H1 (cell line): ENCODE measurements around the gene IFT43. TPM values are rescaled to one million over a fixed set of nuclear protein-coding genes. Genes with fewer than 3 reads are reported as not detected.

Source experiments
- CTCF ChIA-PET: fragments of 300-600 bp; sonication (Branson Sonifier 250); formaldehyde crosslinking; loops from one replicate; lab custom pipeline; 2021; ENCODE audit not compliant: partially characterized antibody; lab: Charles Lee
- POLR2A ChIA-PET: fragments of 300-600 bp; sonication (Branson Sonifier 250); formaldehyde crosslinking; loops from one replicate; lab custom pipeline; 2021; ENCODE audit warnings: inconsistent platforms; ENCODE audit not compliant: partially characterized antibody; lab: Charles Lee
- DNase-seq, 2 experiments: peaks; one replicate each; pipeline versions ENCODE4 v3.0.0 to v3.0.0-alpha.2; 2010 to 2022; ENCODE audit warnings: low spot score in 2 of 2, low read depth in 1 of 2, mixed read lengths in 1 of 2
- FAIRE-seq: peaks from 2 replicates; lab custom pipeline; 2011; peaks lifted over from hg19 to GRCh38; lab: Jason Lieb, UNC
- H2AFZ ChIP-seq: 2 replicates; pipeline ENCODE4 v1.8.1; 2012; ENCODE audit warnings: low read length, inconsistent platforms
- H2AK5ac ChIP-seq: 2 replicates; pipeline ENCODE4 v1.6.1; 2013; ENCODE audit warnings: low read depth, low read length
- H2BK120ac ChIP-seq: replicated peaks from 2 replicates; pipeline ENCODE3; 2013; ENCODE audit warnings: low read depth, low read length, inconsistent platforms
- H2BK12ac ChIP-seq: 2 replicates; pipeline ENCODE4 v1.6.1; 2013; ENCODE audit warnings: low read depth, low read length
- H2BK15ac ChIP-seq: 2 replicates; pipeline ENCODE4 v1.6.1; 2013; ENCODE audit warnings: low read length
- H2BK20ac ChIP-seq: 2 replicates; pipeline ENCODE4 v1.6.1; 2013; ENCODE audit warnings: low read length
- H2BK5ac ChIP-seq: 2 replicates; pipeline ENCODE4 v1.6.1; 2013; ENCODE audit warnings: low read depth, low read length
- H3K14ac ChIP-seq: 2 replicates; pipeline ENCODE4 v1.6.1; 2013; ENCODE audit warnings: inconsistent platforms; ENCODE audit not compliant: insufficient read length
- H3K18ac ChIP-seq: 2 replicates; pipeline ENCODE4 v1.6.1; 2013; ENCODE audit warnings: low read length; ENCODE audit errors: extremely low read depth
- H3K23ac ChIP-seq: 2 replicates; pipeline ENCODE4 v1.6.1; 2013; ENCODE audit warnings: inconsistent platforms; ENCODE audit not compliant: insufficient read length
- H3K23me2 ChIP-seq: 2 replicates; pipeline ENCODE4 v1.6.1; 2013; ENCODE audit warnings: low read depth, low read length
- H3K27ac ChIP-seq: 2 replicates; pipeline ENCODE4 v1.6.1; 2011; ENCODE audit warnings: low read depth, low read length, inconsistent platforms
- H3K27me3 ChIP-seq, 4 experiments: replicated peaks in 1 of 4; 1 replicate in 1 of 4; 2 replicates in 3 of 4; pipeline versions ENCODE4 v1.6.1 to v1.8.1; 2011 to 2013; ENCODE audit warnings: low read length in 3 of 4, mild to moderate bottlenecking in 3 of 4, inconsistent platforms in 2 of 4, mixed read lengths in 2 of 4, moderate library complexity in 1 of 4; ENCODE audit not compliant: control insufficient read depth in 3 of 4, insufficient read depth in 3 of 4; ENCODE audit errors: extremely low read depth in 1 of 4
- H3K36me3 ChIP-seq, 4 experiments: 2 replicates each; pipeline versions ENCODE4 v1.6.1 to v1.8.1; 2011 to 2013; ENCODE audit warnings: mild to moderate bottlenecking in 4 of 4, low read length in 3 of 4, moderate library complexity in 2 of 4, control low read depth in 1 of 4, inconsistent platforms in 1 of 4; ENCODE audit not compliant: insufficient read depth in 4 of 4, control insufficient read depth in 2 of 4
- H3K4ac ChIP-seq: replicated peaks from 2 replicates; pipeline ENCODE3; 2013; ENCODE audit warnings: low read length, low read depth, mixed read lengths, inconsistent platforms; ENCODE audit not compliant: insufficient read length
- H3K4me1 ChIP-seq, 4 experiments: replicated peaks in 1 of 4; 1 replicate in 1 of 4; 2 replicates in 3 of 4; pipeline versions ENCODE4 v1.6.1 to v1.8.1; 2011 to 2013; ENCODE audit warnings: low read length in 3 of 4, inconsistent platforms in 2 of 4, mixed read lengths in 1 of 4; ENCODE audit not compliant: insufficient read depth in 4 of 4, control insufficient read depth in 3 of 4
- H3K4me2 ChIP-seq, 2 experiments: 2 replicates each; pipeline versions ENCODE4 v1.6.1 to v1.8.1; 2011 to 2013; ENCODE audit warnings: low read depth in 2 of 2, low read length in 2 of 2, control low read depth in 1 of 2, inconsistent platforms in 1 of 2, mild to moderate bottlenecking in 1 of 2; ENCODE audit not compliant: insufficient read depth in 1 of 2
- H3K4me3 ChIP-seq, 4 experiments: fragments of 200-600, 300-600 bp in 1 of 4; sonication (generic), shearing (Covaris generic), sonication (Bioruptor Twin) in 1 of 4; 2 replicates each; pipeline versions ENCODE4 v1.5.1 to v1.8.1; 2011 to 2016; ENCODE audit warnings: low read length in 4 of 4, low read depth in 3 of 4, control low read depth in 2 of 4, inconsistent platforms in 2 of 4, mild to moderate bottlenecking in 2 of 4, mixed read lengths in 1 of 4, moderate library complexity in 1 of 4; ENCODE audit not compliant: insufficient read depth in 2 of 4; ENCODE audit errors: extremely low read depth in 1 of 4
- H3K56ac ChIP-seq: replicated peaks from 2 replicates; pipeline ENCODE3; 2013; ENCODE audit warnings: low read depth, mild to moderate bottlenecking, mixed read lengths, low read length, inconsistent platforms; ENCODE audit not compliant: insufficient read length
- H3K79me1 ChIP-seq: 2 replicates; pipeline ENCODE4 v1.6.1; 2013; ENCODE audit warnings: low read depth, low read length, control low read depth
- H3K79me2 ChIP-seq, 2 experiments: 2 replicates each; pipeline versions ENCODE4 v1.6.1 to v1.8.1; 2012 to 2013; ENCODE audit warnings: low read length in 2 of 2, mild to moderate bottlenecking in 2 of 2, inconsistent platforms in 1 of 2; ENCODE audit not compliant: insufficient read depth in 2 of 2, control insufficient read depth in 1 of 2
- H3K9ac ChIP-seq, 4 experiments: replicated peaks in 1 of 4; 1 replicate in 1 of 4; 2 replicates in 3 of 4; pipeline versions ENCODE4 v1.6.1 to v1.8.1; 2011 to 2013; ENCODE audit warnings: low read depth in 3 of 4, low read length in 3 of 4, control low read depth in 2 of 4, mild to moderate bottlenecking in 2 of 4, moderate library complexity in 2 of 4, inconsistent platforms in 1 of 4; ENCODE audit errors: extremely low read depth in 1 of 4
- H3K9me3 ChIP-seq, 2 experiments: 2 replicates each; pipeline versions ENCODE4 v1.6.1 to v1.8.1; 2012 to 2013; ENCODE audit warnings: mild to moderate bottlenecking in 2 of 2, moderate library complexity in 2 of 2, control low read depth in 1 of 2, inconsistent platforms in 1 of 2, low read depth in 1 of 2, low read length in 1 of 2, mixed read lengths in 1 of 2; ENCODE audit not compliant: insufficient read depth in 2 of 2
- H4K20me1 ChIP-seq, 2 experiments: replicated peaks in 1 of 2; 2 replicates each; pipeline versions ENCODE3 to v1.8.1; 2011 to 2013; ENCODE audit warnings: inconsistent platforms in 2 of 2, low read length in 2 of 2, mild to moderate bottlenecking in 1 of 2; ENCODE audit not compliant: insufficient read depth in 2 of 2, control insufficient read depth in 1 of 2
- H4K5ac ChIP-seq: 2 replicates; pipeline ENCODE4 v1.6.1; 2013; ENCODE audit warnings: low read length, low read depth, mixed read lengths, inconsistent platforms; ENCODE audit not compliant: insufficient read length
- H4K8ac ChIP-seq: 2 replicates; pipeline ENCODE4 v1.8.0; 2013; ENCODE audit warnings: mild to moderate bottlenecking, moderate library complexity, low read length, inconsistent platforms; ENCODE audit not compliant: insufficient read depth; ENCODE audit errors: extremely low read depth
- H4K91ac ChIP-seq: replicated peaks from 2 replicates; pipeline ENCODE3; 2013; ENCODE audit warnings: low read length, mixed read lengths, inconsistent platforms; ENCODE audit not compliant: insufficient read length
- CHD2 ChIP-seq: IDR thresholded peaks from 2 replicates; pipeline ENCODE4 v1.6.1; 2012; ENCODE audit warnings: low read length, improper control_type of control experiment
- GTF2F1 ChIP-seq: IDR thresholded peaks from 2 replicates; pipeline ENCODE4 v1.6.1; 2012; ENCODE audit warnings: low read depth, low read length, improper control_type of control experiment, borderline replicate concordance
- KDM4A ChIP-seq: IDR thresholded peaks from one replicate; pipeline ENCODE4 v1.7.1; 2012; ENCODE audit warnings: low read depth, mild to moderate bottlenecking, moderate library complexity, low read length, inconsistent platforms; ENCODE audit not compliant: severe bottlenecking
- KDM5A ChIP-seq: fragments of 200-600 bp; IDR thresholded peaks from 2 replicates; pipeline ENCODE4 v1.7.1; 2012; ENCODE audit warnings: mild to moderate bottlenecking, low read length, inconsistent platforms, mixed read lengths
- NANOG ChIP-seq: IDR thresholded peaks from 2 replicates; pipeline ENCODE4 v1.6.1; 2011; ENCODE audit warnings: low read length, low read depth, mild to moderate bottlenecking, inconsistent platforms; ENCODE audit not compliant: insufficient read depth, poor library complexity, severe bottlenecking
- PHF8 ChIP-seq: fragments of 200-600 bp; sonication (generic); conservative IDR thresholded peaks from 2 replicates; pipeline ENCODE4 v1.7.1; 2012; ENCODE audit warnings: low read depth, mild to moderate bottlenecking, inconsistent platforms, low read length, moderate library complexity
- POLR2A ChIP-seq, 2 experiments: IDR thresholded peaks; 1 replicate in 1 of 2; 2 replicates in 1 of 2; pipeline ENCODE4 v1.6.1; 2011; ENCODE audit warnings: low read depth in 2 of 2, low read length in 2 of 2, mild to moderate bottlenecking in 2 of 2; ENCODE audit errors: control extremely low read depth in 1 of 2
- POU5F1 ChIP-seq: IDR thresholded peaks from 2 replicates; pipeline ENCODE4 v1.6.1; 2011; ENCODE audit warnings: low read depth, mild to moderate bottlenecking, low read length, moderate library complexity
- SIRT6 ChIP-seq: IDR thresholded peaks from one replicate; pipeline ENCODE4 v1.7.1; 2012; ENCODE audit warnings: low read length, inconsistent platforms
- SP4 ChIP-seq: IDR thresholded peaks from 2 replicates; pipeline ENCODE4 v1.6.1; 2012; ENCODE audit warnings: low read length, inconsistent platforms
- ZNF274 ChIP-seq: IDR thresholded peaks from 2 replicates; pipeline ENCODE4 v1.7.0; 2012; ENCODE audit warnings: low read length, borderline replicate concordance; ENCODE audit errors: extremely low read depth
- WGBS, 2 experiments: shearing (Covaris generic) in 1 of 2; methylation state at CpG; one replicate each; pipeline versions ENCODE4 v1.1.6 to v1.1.7; 2013 to 2015; ENCODE audit warnings: low lambda C conversion rate in 2 of 2, mixed read lengths in 2 of 2, inconsistent platforms in 1 of 2, low coverage in 1 of 2, missing lambda C conversion rate in 1 of 2; ENCODE audit not compliant: insufficient replicate concordance in 2 of 2, insufficient coverage in 1 of 2, insufficient read length in 1 of 2; ENCODE audit errors: extremely low coverage in 1 of 2, missing lambda C conversion rate in 1 of 2; 5-methylcytosine and 5-hydroxymethylcytosine counted together
- polyA plus RNA-seq, 7 experiments: library from polyadenylated mRNA; depleted of rRNA in 3 of 7; stranded (reverse) in 5 of 7; unstranded in 2 of 7; fragments of >200 nt in 5 of 7; fragments of 200-250 nt in 2 of 7; gene quantifications; 1 replicate in 5 of 7; 2 replicates in 1 of 7; 4 replicates in 1 of 7; pipeline versions ENCODE4 v1.2.1 to v1.2.3, GENCODE V29; 2011 to 2013; ENCODE audit warnings: missing spikeins in 2 of 7, mixed read lengths in 2 of 7
- total RNA-seq: library from RNA; stranded (reverse); fragmentation: NEBNext Ultra II Directional; extraction: Animal tissue kit (Norgen Biotek cat#: 25700); gene quantifications from 2 replicates; pipeline ENCODE4 v1.2.1, GENCODE V29; 2021

Gene IFT43
- total and polyA plus RNA-seq, 2 of the 8 experiments (the other 6 are each of a cell fraction or from before 2014, with no cell fraction given): 17.0 to 20.8 TPM

GRCh38 chr14:75984674-75985073 lies 889 bp upstream of the IFT43 start:
- H3K4me3 ChIP-seq: no peak overlapping the region
- no peak overlapping the region for H3K4ac ChIP-seq
- H3K56ac ChIP-seq: no peak overlapping the region
- CTCF ChIA-PET: interaction anchor here (3.5 to 20.1 kb wide), 2 partner anchors 80 to 275 kb away, joined by 17 to 261 read pairs; no protein-coding TSS in a partner anchor
- H3K23ac ChIP-seq: no peak overlapping the region
- H3K27ac ChIP-seq: no peak overlapping the region
- TF ChIP-seq POLR2A (IDR thresholded peaks at IDR 0.05; ENCODE audit: control extremely low read depth in 1 of 2, low read depth in 2 of 2, low read length in 2 of 2): no peak
- TF ChIP-seq CHD2: no peak
- TF ChIP-seq GTF2F1: no peak
- TF ChIP-seq KDM5A: no peak
- TF ChIP-seq SP4: no peak
- TF ChIP-seq KDM4A: no peak
- TF ChIP-seq ZNF274: no peak
- TF ChIP-seq POU5F1: no peak
- TF ChIP-seq PHF8: no peak
- TF ChIP-seq SIRT6: no peak
- TF ChIP-seq NANOG: no peak
- H3K18ac ChIP-seq: no peak overlapping the region
- H3K79me2 ChIP-seq: no peaks in the 10 kb centered on the region
- no peaks in the 10 kb centered on the region for H3K9me3 ChIP-seq
- no peak overlapping the region; a peak in 1 of 4 replicates for H3K4me2 ChIP-seq
- H2BK15ac ChIP-seq: no peak overlapping the region
- 84% methylated on average over 2 of the region's 2 CpGs; no CpG with 5 or more reads in 1 of the 2 experiments for WGBS, 2 experiments
- H4K20me1 ChIP-seq: no peaks in the 10 kb centered on the region
- peaks cover 9% of the 10 kb centered on the region for H3K23me2 ChIP-seq
- H3K9ac ChIP-seq: no peak overlapping the region
- DNase-seq (no peak), FAIRE-seq (no peak)
- no peak overlapping the region for H4K91ac ChIP-seq
- H3K36me3 ChIP-seq: peaks cover 0 to under 1% (median 0%) of the 10 kb centered on the region in 4 experiments; a peak in 1 of 8 replicates
- H2BK120ac ChIP-seq: no peak overlapping the region
- H2BK12ac ChIP-seq: no peak overlapping the region
- peaks cover 0 to 26% (median 17%) of the 10 kb centered on the region in 4 experiments; a peak in 5 of 7 replicates for H3K27me3 ChIP-seq
- H3K4me1 ChIP-seq: peaks cover 0 to 8% (median 2%) of the 10 kb centered on the region in 4 experiments; a peak in 6 of 7 replicates
- no peak overlapping the region for H4K5ac ChIP-seq
- H3K14ac ChIP-seq: no peak overlapping the region
- no peaks in the 10 kb centered on the region for H3K79me1 ChIP-seq
- POLR2A ChIA-PET: no interaction called here
- H4K8ac ChIP-seq: no peak overlapping the region
- no peak overlapping the region for H2AFZ ChIP-seq
- H2BK20ac ChIP-seq: no peak overlapping the region
- no peak overlapping the region for H2BK5ac ChIP-seq
- no peak overlapping the region for H2AK5ac ChIP-seq
